Activated T-cell treated with anti-CD3 and anti-CD28 coated beads, Interleukin-2, amount 50 U/mL, for 1 hour (primary cell): ENCODE results near the gene LPO.

Source experiments
- DNase-seq: peaks from one replicate; pipeline ENCODE4 v3.0.0-alpha.2; 2020

LPO gene

DNA sequence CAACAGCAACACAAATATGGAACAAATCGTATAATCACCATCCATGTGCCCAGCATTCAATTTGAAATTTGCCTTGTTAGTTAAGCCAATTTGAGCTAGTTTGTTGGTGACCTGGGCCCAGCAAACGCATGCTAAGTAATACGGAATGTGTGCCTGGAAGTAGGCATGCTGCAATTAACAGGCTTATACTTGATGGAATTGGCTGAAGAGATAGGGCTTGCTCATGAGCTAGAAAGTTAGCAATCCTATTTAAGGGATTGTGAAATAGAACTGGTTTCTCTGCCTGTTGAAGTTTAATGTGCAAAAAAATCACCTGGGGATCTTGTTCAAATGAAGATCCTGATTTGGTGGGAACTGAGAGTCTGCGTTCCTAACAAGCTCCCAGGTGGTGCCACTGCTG, 8.5 kb upstream of the LPO start:
- no peak for DNase-seq

- no peak for DNase-seq
Measured at GRCh38 chr17:58231641-58232040, 6.7 kb upstream of the LPO start.

GRCh38 chr17:58232707-58233156, 5.7 kb upstream of the LPO start:
- DNase-seq = no peak

DNA sequence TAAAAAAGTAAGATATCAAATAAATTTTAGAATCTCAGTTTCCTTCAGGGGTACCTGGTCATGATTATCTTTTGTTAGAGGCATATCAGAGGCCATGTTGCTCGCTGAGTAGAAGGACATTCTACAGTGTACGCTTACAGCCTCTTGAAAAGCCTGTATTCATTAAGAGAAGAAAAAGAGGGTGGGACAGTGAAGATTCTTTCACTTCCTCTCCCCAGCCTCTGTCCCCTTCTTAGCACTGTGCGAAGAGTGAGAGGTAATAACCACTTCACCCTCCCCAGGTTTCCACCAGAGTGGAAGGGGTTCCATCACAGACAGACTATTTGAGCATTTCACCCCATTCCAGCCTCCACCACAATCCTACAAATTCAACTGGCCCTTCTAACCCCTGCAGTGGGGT, 4.8 kb upstream of the LPO start:
- no peak for DNase-seq

GRCh38 chr17:58234512-58234911, 3.9 kb upstream of the LPO start:
- no peak for DNase-seq

DNA sequence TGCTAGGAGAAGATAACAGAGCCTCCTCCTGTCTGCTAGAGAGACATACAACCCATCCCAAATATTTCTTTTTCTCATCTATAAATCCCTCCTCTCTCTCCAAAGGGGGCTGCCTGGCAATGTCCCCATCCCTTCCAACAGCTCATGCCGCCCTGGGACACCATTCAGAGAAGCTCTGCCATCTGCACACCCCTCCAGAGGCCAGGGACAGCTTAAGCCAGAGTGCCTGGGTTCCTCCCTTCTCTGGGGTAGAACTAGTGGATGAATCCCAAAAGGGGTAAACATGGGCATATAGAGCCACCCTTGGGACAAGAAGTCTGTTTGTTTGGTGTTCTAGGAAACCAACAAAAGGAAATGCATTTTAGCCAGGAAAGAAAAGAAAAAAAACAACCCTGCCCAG, 2.6 kb upstream of the LPO start:
- DNase-seq = no peak

DNA sequence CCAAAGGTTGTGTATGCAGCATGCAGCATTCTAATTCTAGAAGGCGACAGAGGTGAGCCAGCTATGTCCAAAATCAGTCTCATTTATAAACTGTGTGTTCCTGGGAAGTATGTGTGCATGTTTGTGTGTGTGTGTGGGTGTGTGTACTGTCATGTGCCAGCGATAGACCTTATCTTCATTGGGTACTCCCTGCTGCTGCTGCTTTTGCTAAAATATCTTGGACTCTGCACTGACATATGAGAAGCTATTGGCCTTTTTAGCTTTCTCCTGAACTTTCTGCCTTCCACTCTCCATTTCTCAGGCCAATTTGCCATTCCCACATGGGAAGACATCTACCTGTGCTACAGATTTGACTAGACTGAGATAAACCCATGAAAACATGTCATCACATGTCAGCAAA, 2.0 kb upstream of the LPO start:
- no peak for DNase-seq

DNA sequence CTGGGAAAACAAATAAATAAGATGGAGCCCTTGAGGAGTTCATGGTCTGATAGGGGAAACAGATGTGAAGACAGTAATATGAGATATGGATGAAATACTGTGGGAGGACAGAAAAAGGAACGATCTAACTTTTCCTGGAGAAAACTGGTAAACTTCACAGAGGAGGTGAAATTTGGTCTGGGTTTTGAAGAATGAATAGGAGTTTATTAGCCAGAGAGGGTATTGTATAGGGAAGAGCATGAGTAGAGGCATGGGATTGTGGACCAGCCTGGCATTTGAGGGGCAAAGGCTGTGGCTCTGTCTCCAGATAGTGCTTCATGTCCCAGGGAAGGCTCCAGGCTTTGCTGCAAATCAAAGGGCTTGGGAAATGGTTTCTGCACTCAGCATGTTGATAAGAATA, 1.6 kb downstream of the LPO start:
- DNase-seq = no peak

DNA sequence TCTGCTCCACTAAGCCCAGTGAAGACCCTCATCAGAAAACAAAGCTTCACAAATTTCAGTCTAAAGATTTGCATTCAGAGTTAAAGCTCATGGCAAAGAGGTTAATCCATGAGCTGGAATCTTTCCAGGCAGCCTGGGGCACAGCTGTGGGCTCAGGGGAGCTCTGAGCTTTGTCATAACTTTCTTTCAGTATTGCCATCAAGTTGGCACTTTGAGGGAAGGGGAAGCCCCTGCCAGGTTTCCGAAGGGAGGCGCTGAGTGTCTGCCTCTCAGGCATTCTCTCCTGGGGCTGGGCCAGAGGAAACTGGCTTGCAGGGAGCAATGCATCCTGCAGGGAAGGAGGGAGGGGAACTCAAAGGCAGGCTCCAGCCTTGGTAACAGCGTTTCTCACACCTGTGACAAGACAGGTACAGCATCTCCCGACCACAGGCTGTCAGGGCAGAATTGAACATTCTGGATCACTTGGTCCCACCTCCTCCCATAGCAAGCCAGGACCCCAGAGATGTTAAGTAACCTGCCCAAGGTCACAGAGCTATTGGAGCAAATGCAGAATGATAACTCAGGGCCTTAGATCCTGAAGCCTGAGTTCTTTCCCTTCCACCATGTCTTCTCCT, 3.9 kb downstream of the LPO start:
- no peak for DNase-seq

DNA sequence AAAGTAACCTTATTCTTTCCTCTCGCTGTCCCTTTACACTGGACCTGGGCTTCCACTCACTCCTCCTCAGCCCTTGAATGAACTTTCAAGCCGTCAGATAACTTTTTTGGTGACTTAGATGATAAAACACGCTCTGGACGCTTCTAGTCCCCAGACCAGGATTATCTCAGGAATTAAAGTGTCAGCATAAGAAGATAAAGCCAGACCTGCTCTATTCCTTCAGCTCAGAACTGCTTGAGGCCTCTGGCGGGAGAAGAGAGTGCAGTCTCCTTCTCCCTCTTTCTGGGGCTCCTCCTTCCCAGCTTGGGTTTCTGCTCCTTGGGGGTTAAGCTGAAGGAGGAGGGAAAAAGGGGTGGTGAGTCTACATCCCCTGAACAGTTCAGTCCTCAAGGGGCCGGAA, 6.6 kb downstream of the LPO start:
- no peak for DNase-seq

- DNase-seq = no peak
Measured at GRCh38 chr17:58245428-58246103, 7.2 kb downstream of the LPO start.

DNA sequence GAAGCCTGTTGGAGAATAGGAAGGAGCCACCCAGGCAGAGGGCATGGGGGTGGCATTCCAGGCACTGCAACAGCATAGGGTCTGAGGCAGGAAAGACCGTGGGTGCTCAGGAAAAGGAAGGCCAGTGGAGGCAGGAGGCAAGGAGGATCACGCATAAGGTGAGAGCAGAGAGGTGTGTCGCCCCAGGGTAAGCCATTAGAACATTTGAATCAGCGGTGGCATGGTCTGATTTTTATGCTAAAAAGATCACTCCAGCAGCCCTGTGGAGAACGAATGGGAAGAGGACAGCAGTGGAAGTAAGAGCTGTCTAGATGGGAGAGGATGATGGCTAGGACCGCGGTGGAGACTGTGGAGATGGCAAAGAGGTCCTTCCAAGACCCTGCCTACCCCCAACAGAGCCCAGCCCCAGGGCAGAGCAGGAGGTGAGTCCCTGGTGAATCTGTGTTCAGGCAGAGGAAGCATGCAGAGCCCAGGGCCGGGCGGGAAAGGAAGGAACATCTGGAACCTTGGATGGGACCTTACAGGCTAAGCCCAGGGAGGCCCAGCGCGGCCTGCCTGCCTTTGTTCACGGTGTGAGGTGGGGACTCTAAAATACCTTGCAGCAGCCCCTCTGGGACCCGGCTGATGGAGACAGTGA, 7.8 kb downstream of the LPO start:
- DNase-seq = no peak

DNA sequence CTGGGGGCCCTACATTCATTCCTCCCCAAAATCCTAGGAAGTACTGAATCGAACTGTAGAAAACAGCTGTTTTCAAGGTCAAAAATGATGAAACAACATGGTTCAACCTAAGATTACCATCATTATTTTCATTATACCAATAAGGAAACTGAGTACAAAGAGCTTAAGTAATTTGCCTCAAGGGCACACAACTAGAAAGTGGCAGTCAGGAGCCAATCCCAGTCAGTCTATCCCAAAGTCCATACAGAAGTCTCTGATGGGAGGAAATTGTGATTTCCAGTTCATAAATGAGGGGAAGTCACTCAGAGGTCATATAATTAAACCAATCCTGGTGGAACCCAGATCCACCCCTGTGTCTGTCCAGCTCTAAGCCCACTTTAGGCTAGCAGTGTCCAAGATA, 8.4 kb downstream of the LPO start:
- no peak for DNase-seq

- DNase-seq = no peak
Measured at GRCh38 chr17:58247511-58248363, 9.4 kb downstream of the LPO start.

DNA sequence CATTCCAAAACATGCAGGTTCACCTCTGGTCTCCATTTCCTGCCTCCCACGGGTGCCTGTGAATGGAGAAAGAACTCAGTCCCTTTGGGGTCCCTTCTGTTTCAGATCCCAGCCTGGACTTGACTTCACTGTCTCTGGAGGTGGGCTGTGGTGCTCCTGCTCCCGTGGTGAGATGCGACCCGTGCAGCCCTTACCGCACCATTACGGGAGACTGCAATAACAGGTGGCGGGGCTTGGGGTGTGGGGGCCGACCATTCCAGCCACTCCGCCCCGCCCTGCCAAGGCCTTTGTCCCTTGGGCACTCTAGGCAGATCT, 10.5 kb downstream of the LPO start:
- no peak for DNase-seq

GRCh38 chr17:58249270-58250133, 11.1 kb downstream of the LPO start:
- DNase-seq = peak; percentile 82

DNA sequence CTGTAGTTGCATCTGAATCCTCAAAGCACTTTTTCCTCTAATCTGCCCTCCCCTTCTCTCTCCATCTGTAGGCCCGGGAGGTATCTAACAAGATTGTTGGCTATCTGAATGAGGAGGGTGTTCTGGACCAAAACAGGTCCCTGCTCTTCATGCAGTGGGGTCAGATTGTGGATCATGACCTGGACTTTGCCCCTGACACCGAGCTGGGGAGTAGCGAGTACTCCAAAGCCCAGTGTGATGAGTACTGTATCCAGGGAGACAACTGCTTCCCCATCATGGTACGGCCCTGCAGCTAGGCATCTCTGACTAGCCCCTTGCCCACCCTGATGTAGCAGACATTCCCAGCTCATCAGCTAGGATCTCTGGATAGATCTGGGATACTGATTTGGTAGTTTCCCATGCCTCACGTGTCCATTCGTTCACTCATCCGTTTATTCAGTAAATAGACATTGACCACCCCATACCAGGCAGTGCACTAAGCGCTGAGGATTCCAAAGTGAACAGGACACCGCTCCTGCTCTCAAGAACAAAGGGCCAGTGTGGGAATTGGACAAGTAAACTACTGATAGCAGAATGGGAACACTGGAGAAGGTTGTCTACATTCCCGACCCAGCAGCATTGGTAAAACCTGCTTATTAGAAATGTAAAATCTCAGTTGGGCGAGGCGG, 12.1 kb downstream of the LPO start:
- DNase-seq = no peak

- no peak for DNase-seq
Measured at GRCh38 chr17:58252141-58252540, 13.8 kb downstream of the LPO start.

DNA sequence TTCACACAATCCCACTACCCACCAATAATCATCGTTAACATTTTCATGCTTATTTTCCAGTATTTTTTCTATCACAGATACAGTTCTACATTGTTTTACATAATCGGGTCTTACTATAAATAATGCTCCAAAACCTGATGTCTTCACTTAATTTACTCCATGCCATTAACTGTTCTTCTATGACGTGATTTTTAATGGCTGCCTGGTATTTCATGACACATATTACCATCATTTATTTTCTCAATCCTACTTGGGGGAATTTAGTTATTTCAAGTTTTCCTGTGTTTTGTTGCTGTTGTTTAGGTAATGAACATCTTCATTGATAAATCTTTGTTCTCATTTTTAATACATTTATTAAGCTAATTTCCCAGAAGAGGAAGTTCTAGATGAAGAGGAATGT, 14.7 kb downstream of the LPO start:
- no peak for DNase-seq

DNA sequence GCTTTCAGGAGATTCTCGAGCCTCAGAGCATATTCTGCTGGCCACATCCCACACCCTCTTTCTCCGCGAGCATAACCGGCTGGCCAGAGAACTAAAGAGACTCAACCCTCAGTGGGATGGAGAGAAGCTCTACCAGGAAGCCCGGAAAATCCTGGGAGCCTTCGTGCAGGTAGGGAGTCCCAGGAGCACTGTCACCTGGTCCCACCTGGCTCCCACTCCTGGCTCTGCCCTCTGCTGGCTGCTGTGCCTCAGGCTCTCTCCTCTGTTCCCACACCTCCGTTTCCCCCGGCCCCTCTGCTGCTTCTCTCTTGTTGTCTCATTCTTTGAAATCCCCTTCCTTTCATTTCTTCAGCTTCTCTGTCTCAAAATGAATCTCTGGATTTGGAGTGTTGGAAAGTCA, 16.4 kb downstream of the LPO start:
- DNase-seq = no peak

DNA sequence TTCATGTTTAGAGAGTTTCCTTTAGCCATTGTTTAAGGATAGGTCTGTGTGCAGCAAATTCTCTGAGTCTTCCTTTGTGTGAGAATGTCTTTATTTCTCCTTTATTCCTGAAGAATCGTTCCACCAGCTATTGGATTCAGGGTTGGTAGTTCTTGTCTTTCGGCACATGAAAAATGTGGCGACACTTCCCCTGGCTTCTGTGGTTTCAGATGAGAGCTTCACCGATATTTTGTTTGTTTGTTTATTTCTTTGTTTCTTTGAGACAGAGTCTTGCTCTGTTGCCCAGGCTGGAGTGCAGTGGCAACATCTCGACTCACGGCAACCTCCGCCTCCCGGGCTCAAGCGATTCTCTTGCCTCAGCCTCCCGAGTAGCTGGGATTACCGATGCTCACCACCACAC, 23.8 kb downstream of the LPO start:
- no peak for DNase-seq

DNA sequence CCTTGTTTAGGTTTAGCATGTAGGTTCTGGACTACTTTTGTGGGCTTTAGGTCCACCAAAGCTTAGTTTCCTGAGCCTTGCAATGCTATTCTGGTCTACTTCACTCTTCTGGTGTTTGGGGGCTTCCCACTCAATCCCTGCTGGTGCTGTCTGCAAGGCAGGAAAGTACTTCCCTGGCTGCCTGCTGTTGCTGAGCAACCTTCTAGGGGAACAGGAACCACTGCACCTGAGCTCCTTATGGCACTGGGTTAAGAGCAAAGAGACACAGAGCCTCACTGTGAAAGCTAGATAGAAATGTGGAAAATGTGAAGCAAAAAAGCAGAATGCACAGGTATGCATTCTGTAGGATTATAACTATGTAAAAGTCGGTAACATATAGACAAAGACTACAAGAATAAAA, 25.4 kb downstream of the LPO start:
- DNase-seq = no peak
